Measurements from ENCODE around the gene ADK. TPM values are rescaled to one million over a fixed set of nuclear protein-coding genes. Genes with fewer than 3 reads are reported as not detected.
A peak's percentile ranks its signal among the peaks of the same experiment; 100 is the strongest.

The ADK gene
- total and polyA plus RNA-seq, 11 donors: 20.8 to 55.5 (median 39.8) TPM

- H3K27ac ChIP-seq: peak overlapping the region in 3 of 12 donors; percentile 13 to 46 (median 32)
Measured at GRCh38 chr10:74118804-74119203, 32.2 kb upstream of the ADK start.

GRCh38 chr10:74120911-74121310, 30.1 kb upstream of the ADK start:
- DNase-seq (no peak), ATAC-seq (no peak)
- intact Hi-C loops (cut with DNase I): no loop called here
- no peak overlapping the region for H3K4me3 ChIP-seq
- H3K27me3 ChIP-seq: no peaks in the 10 kb centered on the region
- 22 to 40% (median 29%) methylated on average over 1 of the region's 1 CpG for WGBS, 4 donors
- H3K4me1 ChIP-seq: peaks cover 0 to 18% (median 2%) of the 10 kb centered on the region in 12 donors
- peaks cover 0 to 100% (median 97%) of the 10 kb centered on the region in 9 donors for H3K36me3 ChIP-seq
- no peak for TF ChIP-seq CTCF (IDR thresholded peaks at IDR 0.05)
- no peak for TF ChIP-seq POLR2A (IDR thresholded peaks at IDR 0.05)
- no peaks in the 10 kb centered on the region for H3K9me3 ChIP-seq
- peak overlapping the region in 1 of 12 donors; percentile 11 for H3K27ac ChIP-seq

More at GRCh38 chr10:74118804-74119203, 32.2 kb upstream of the ADK start:
- no peak overlapping the region for H3K4me3 ChIP-seq
- H3K4me1 ChIP-seq: peaks cover 0 to 20% (median 3%) of the 10 kb centered on the region in 12 donors
- DNase-seq: no peak
- intact Hi-C loops (cut with DNase I): no loop called here
- no peaks in the 10 kb centered on the region for H3K9me3 ChIP-seq
- H3K36me3 ChIP-seq: peaks cover 0 to 100% (median 97%) of the 10 kb centered on the region in 9 donors
- 70 to 84% (median 75%) methylated on average over 3 of the region's 3 CpGs for WGBS, 4 donors
- H3K27me3 ChIP-seq: no peaks in the 10 kb centered on the region
- no peak for TF ChIP-seq POLR2A (IDR thresholded peaks at IDR 0.05)
- no peak for TF ChIP-seq CTCF (IDR thresholded peaks at IDR 0.05)
- ATAC-seq: peak in 3 of 4 donors; percentile 17 to 52 (median 29)

- WGBS, 4 donors: 78 to 88% (median 87%) methylated on average over 1 of the region's 1 CpG
- no peaks in the 10 kb centered on the region for H3K27me3 ChIP-seq
- peaks cover 0 to 100% (median 97%) of the 10 kb centered on the region in 9 donors for H3K36me3 ChIP-seq
- H3K27ac ChIP-seq: no peak overlapping the region
- H3K9me3 ChIP-seq: no peaks in the 10 kb centered on the region
- intact Hi-C loops (cut with DNase I): no loop called here
- H3K4me1 ChIP-seq: peaks cover 0 to 18% (median 2%) of the 10 kb centered on the region in 12 donors
- ATAC-seq (no peak), DNase-seq (no peak)
- H3K4me3 ChIP-seq: no peak overlapping the region
- no peak for TF ChIP-seq POLR2A (IDR thresholded peaks at IDR 0.05)
- no peak for TF ChIP-seq CTCF (IDR thresholded peaks at IDR 0.05)
Measured at GRCh38 chr10:74121368-74121767, 29.7 kb upstream of the ADK start.

GRCh38 chr10:74122060-74122459, 29.0 kb upstream of the ADK start:
- Histone ChIP-seq H3K27ac (no peak overlapping the region), H3K9me3 (no peaks in the 10 kb centered on the region), H3K36me3 (peaks cover 0 to 100% (median 97%) of the 10 kb centered on the region in 9 donors), H3K27me3 (no peaks in the 10 kb centered on the region), H3K4me3 (no peak overlapping the region), H3K4me1 (peaks cover 0 to 18% (median 2%) of the 10 kb centered on the region in 12 donors)
- TF ChIP-seq POLR2A (IDR thresholded peaks at IDR 0.05): no peak
- no peak for ATAC-seq
- no peak for DNase-seq
- intact Hi-C loops (cut with DNase I): no loop called here
- WGBS, 4 donors: 60 to 66% (median 63%) methylated on average over 3 of the region's 3 CpGs

GRCh38 chr10:74123081-74123480, 27.9 kb upstream of the ADK start:
- H3K4me1 ChIP-seq: peaks cover 0 to 18% (median 2%) of the 10 kb centered on the region in 12 donors
- ATAC-seq (no peak), DNase-seq (no peak)
- peaks cover 0 to 100% (median 97%) of the 10 kb centered on the region in 9 donors for H3K36me3 ChIP-seq
- H3K27me3 ChIP-seq: no peaks in the 10 kb centered on the region
- H3K27ac ChIP-seq: peak overlapping the region in 1 of 12 donors; percentile 50
- no peak overlapping the region for H3K4me3 ChIP-seq
- no peaks in the 10 kb centered on the region for H3K9me3 ChIP-seq
- TF ChIP-seq CTCF (IDR thresholded peaks at IDR 0.05) (no peak), POLR2A (IDR thresholded peaks at IDR 0.05) (no peak)
- intact Hi-C loops (cut with DNase I): no loop called here
- 0 to 45% (median 25%) methylated on average over 1 of the region's 1 CpG for WGBS, 4 donors

Data from heart left ventricle (tissue), 16 donors.